ENCODE data around the gene AAK1. TPM values are rescaled to one million over a fixed set of nuclear protein-coding genes. Genes with fewer than 3 reads are reported as not detected.
"Not testable (repeated sequence)": the region's sequence is repeated elsewhere in the genome, so short reads cannot be mapped to it uniquely, and the experiment has no call there.

AAK1 gene
- total RNA-seq, 1 experiment from 2014 or later = 6.8 TPM

DNA sequence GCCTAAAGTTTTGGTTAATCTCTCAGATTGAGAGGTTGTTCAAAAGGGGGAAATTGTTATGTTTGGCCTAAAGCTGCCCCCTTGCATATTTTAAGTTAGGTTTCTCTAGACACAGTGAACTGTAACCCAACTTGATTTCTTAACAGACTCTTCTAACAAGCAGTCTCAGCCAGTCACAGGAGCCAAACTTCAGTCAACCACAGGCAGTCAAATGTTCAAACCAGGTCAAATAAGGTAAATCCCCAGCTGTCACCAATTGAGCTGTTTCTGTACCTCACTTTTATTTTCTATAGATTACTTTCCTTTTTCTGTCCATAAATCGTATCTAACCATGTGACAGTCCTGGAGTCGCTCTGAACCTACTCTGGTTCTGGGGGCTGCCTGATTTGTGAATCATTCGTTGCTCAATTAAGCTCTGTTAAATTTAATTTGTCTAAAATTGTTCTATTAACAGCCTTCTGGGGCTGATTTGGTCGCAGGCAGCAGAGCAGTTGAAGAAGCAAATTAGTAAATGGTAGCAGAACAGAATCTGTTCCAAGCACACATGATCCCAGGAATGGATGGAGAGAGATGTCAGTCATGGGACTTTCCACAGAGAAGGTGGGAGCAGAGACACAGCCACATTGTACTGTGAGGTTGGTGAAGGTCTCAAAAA is 189.9 kb downstream of the AAK1 start:
- no peaks in the 10 kb centered on the region for H3K9me2 ChIP-seq (replicated peaks; ENCODE audit: insufficient read depth, low read length)
- no peak overlapping the region for H3K4me3 ChIP-seq (ENCODE audit: low read length)
- no peaks in the 10 kb centered on the region for H3K36me3 ChIP-seq (ENCODE audit: insufficient read depth, low read length)
- no peak for DNase-seq
- H3K79me2 ChIP-seq (ENCODE audit: low read length) = no peaks in the 10 kb centered on the region
- H3K27ac ChIP-seq (ENCODE audit: low read length) = no peak overlapping the region
- no peak overlapping the region for H2AFZ ChIP-seq (ENCODE audit: low read length)
- no peak overlapping the region for H3K4me2 ChIP-seq (ENCODE audit: low read depth, low read length, poor library complexity, severe bottlenecking)
- H3K27me3 ChIP-seq (ENCODE audit: low read length) = no peaks in the 10 kb centered on the region
- H3K9me3 ChIP-seq (ENCODE audit: low read length) = no peaks in the 10 kb centered on the region
- H4K20me1 ChIP-seq (ENCODE audit: insufficient read depth, low read depth, low read length) = no peaks in the 10 kb centered on the region
- no peaks in the 10 kb centered on the region; the same call in 1 of the 2 replicates for H3K4me1 ChIP-seq (ENCODE audit: low read length)
- H3K9ac ChIP-seq (ENCODE audit: low read length) = no peak overlapping the region

DNA sequence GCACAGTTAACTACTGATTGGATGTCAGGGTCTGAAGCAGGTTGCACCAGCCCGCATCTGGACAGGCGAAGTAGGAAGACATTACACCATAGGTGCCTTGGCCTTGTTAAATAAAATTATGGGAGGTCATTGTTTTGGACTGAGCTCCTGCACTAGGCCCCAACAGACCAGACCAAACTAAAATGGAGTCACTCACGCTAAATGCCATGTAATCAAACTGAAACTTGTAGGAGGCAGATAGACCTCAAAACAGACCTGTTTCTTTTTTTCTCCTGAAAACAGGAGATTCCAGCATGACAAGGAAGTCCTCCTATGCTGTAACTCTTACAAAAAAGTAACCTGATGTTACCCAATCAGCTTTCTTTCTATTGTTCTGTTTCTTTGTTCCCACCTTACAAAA is 190.9 kb downstream of the AAK1 start:
- no peak for DNase-seq
- H3K79me2 ChIP-seq (ENCODE audit: low read length) = no peaks in the 10 kb centered on the region
- H3K9me2 ChIP-seq (replicated peaks; ENCODE audit: insufficient read depth, low read length) = no peaks in the 10 kb centered on the region
- no peak overlapping the region for H3K4me3 ChIP-seq (ENCODE audit: low read length)
- H4K20me1 ChIP-seq (ENCODE audit: insufficient read depth, low read depth, low read length) = no peaks in the 10 kb centered on the region
- no peak overlapping the region for H2AFZ ChIP-seq (ENCODE audit: low read length)
- H3K4me1 ChIP-seq (ENCODE audit: low read length) = no peaks in the 10 kb centered on the region; the same call in 1 of the 2 replicates
- no peak overlapping the region for H3K27ac ChIP-seq (ENCODE audit: low read length)
- H3K36me3 ChIP-seq (ENCODE audit: insufficient read depth, low read length) = no peaks in the 10 kb centered on the region
- no peak overlapping the region for H3K4me2 ChIP-seq (ENCODE audit: low read depth, low read length, poor library complexity, severe bottlenecking)
- no peaks in the 10 kb centered on the region for H3K9me3 ChIP-seq (ENCODE audit: low read length)
- H3K27me3 ChIP-seq (ENCODE audit: low read length) = no peaks in the 10 kb centered on the region
- H3K9ac ChIP-seq (ENCODE audit: low read length) = no peak overlapping the region

DNA sequence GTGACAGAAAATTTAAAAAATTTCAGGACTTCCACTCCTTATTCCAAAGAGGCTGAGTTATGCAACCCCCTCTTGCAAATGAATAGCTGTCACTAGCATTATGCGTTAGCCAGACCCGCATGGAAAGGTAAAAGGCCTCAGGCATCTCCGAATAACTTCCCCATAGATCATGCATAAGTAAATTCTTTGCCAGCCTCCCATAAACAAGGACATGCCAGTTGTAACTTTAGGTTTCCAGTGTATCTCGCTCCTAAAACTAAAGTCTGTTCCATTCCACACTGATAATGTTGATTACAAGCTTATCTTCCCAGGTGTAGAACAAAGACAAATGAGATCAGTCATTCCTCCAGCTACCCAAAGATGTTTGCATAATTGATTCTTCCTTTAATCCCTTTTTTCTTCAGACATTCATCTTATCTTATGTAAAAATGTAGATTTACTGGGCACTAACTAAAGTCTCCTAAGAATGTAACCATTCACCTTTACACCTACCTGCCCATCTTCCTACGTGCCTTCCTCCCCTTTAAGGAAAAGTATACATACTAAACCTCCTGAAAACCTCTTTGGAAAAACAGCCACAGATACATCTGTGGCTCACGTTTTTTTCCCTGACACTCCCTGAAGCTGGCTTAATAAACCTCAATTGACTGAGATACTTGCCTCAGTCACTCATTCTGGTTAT is 192.7 kb downstream of the AAK1 start:
- Histone ChIP-seq H3K4me1 (ENCODE audit: low read length) (no peaks in the 10 kb centered on the region; the same call in 1 of the 2 replicates), H3K27ac (ENCODE audit: low read length) (no peak overlapping the region), H3K9ac (ENCODE audit: low read length) (no peak overlapping the region), H3K36me3 (ENCODE audit: insufficient read depth, low read length) (no peaks in the 10 kb centered on the region), H4K20me1 (ENCODE audit: insufficient read depth, low read depth, low read length) (no peaks in the 10 kb centered on the region), H3K27me3 (ENCODE audit: low read length) (no peaks in the 10 kb centered on the region), H3K9me3 (ENCODE audit: low read length) (no peaks in the 10 kb centered on the region), H3K79me2 (ENCODE audit: low read length) (no peaks in the 10 kb centered on the region), H3K4me3 (ENCODE audit: low read length) (no peak overlapping the region), H2AFZ (ENCODE audit: low read length) (no peak overlapping the region), H3K9me2 (replicated peaks; ENCODE audit: insufficient read depth, low read length) (no peaks in the 10 kb centered on the region), H3K4me2 (ENCODE audit: low read depth, low read length, poor library complexity, severe bottlenecking) (no peak overlapping the region)
- DNase-seq = no peak

DNA sequence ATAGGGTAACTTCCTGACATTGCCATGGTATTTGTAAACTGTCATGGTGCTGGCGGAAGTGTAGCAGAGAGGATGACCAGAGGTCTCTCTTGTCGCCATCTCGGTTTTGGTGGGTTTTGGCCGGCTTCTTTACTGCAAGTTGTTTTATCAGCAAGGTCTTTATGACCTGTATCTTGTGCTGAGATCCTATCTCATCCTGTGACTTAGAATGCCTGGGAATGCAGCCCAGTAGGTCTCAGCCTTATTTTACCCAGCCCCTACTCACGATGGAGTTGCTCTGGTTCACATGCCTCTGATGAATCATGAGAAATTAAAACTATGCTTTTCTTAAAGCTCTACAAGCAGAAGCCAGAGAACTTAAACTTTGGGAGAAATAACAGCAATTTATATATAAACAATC is 193.6 kb downstream of the AAK1 start:
- Histone ChIP-seq H2AFZ (ENCODE audit: low read length) (no peak overlapping the region), H3K4me2 (ENCODE audit: low read depth, low read length, poor library complexity, severe bottlenecking) (no peak overlapping the region), H3K27me3 (ENCODE audit: low read length) (no peaks in the 10 kb centered on the region), H3K36me3 (ENCODE audit: insufficient read depth, low read length) (no peaks in the 10 kb centered on the region), H3K9me3 (ENCODE audit: low read length) (no peaks in the 10 kb centered on the region), H3K4me1 (ENCODE audit: low read length) (no peaks in the 10 kb centered on the region; the same call in 1 of the 2 replicates), H3K79me2 (ENCODE audit: low read length) (no peaks in the 10 kb centered on the region), H3K27ac (ENCODE audit: low read length) (no peak overlapping the region), H3K9ac (ENCODE audit: low read length) (no peak overlapping the region), H4K20me1 (ENCODE audit: insufficient read depth, low read depth, low read length) (no peaks in the 10 kb centered on the region), H3K4me3 (ENCODE audit: low read length) (no peak overlapping the region), H3K9me2 (replicated peaks; ENCODE audit: insufficient read depth, low read length) (no peaks in the 10 kb centered on the region)
- no peak for DNase-seq

DNA sequence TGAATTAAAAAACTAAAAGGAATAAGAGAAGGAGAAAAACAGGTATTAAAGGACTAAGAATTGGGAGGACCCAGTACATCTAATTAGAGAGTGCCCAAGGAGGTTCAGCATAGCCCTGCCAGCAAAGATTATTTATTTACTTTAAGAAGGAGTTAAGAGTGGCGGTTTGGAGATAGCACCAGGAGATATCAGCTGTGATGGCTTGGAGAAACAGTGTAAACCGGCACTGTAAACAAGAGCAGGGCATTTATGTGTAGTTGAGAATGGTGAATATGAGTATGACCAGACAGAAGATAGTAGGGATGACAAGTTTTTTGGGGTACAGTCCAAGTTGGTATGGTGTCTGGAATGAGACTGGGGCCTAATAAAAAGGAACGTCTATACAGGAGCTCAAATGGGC is 199.9 kb downstream of the AAK1 start:
- H3K9ac ChIP-seq (ENCODE audit: low read length); H3K79me2 ChIP-seq (ENCODE audit: low read length); H3K4me1 ChIP-seq (ENCODE audit: low read length); H3K27ac ChIP-seq (ENCODE audit: low read length); H3K9me2 ChIP-seq (replicated peaks; ENCODE audit: insufficient read depth, low read length); H3K4me2 ChIP-seq (ENCODE audit: low read depth, low read length, poor library complexity, severe bottlenecking); H3K36me3 ChIP-seq (ENCODE audit: insufficient read depth, low read length); DNase-seq; H4K20me1 ChIP-seq (ENCODE audit: insufficient read depth, low read depth, low read length); H2AFZ ChIP-seq (ENCODE audit: low read length); H3K9me3 ChIP-seq (ENCODE audit: low read length); H3K4me3 ChIP-seq (ENCODE audit: low read length); H3K27me3 ChIP-seq (ENCODE audit: low read length): not testable (repeated sequence)

DNA sequence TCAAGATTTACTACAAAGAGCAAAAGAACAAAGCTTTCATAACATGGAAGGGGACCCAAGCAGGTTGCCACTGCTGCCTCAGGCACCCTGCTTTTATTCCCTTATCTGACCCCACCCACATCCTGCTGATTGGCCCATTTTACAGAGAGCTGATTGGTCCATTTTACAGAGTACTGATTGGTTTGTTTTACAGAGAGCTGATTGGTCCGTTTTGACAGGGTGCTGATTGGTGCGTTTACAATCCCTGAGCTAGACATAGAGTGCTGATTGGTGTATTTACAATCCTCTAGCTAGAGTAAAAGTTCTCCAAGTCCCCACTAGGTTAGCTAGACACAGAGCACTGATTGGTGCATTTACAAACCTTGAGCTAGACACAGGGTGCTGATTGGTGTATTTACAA is 204.0 kb downstream of the AAK1 start:
- peaks cover 25% of the 10 kb centered on the region for H3K4me1 ChIP-seq (ENCODE audit: low read length)
- not testable (repeated sequence) for H3K9ac ChIP-seq (ENCODE audit: low read length); H3K4me3 ChIP-seq (ENCODE audit: low read length); H3K27ac ChIP-seq (ENCODE audit: low read length); H3K27me3 ChIP-seq (ENCODE audit: low read length); H3K9me2 ChIP-seq (replicated peaks; ENCODE audit: insufficient read depth, low read length); H2AFZ ChIP-seq (ENCODE audit: low read length); H3K4me2 ChIP-seq (ENCODE audit: low read depth, low read length, poor library complexity, severe bottlenecking); H4K20me1 ChIP-seq (ENCODE audit: insufficient read depth, low read depth, low read length); H3K36me3 ChIP-seq (ENCODE audit: insufficient read depth, low read length); H3K9me3 ChIP-seq (ENCODE audit: low read length)
- H3K79me2 ChIP-seq (ENCODE audit: low read length) = peaks cover 27% of the 10 kb centered on the region
- peak; percentile 51 for DNase-seq

DNA sequence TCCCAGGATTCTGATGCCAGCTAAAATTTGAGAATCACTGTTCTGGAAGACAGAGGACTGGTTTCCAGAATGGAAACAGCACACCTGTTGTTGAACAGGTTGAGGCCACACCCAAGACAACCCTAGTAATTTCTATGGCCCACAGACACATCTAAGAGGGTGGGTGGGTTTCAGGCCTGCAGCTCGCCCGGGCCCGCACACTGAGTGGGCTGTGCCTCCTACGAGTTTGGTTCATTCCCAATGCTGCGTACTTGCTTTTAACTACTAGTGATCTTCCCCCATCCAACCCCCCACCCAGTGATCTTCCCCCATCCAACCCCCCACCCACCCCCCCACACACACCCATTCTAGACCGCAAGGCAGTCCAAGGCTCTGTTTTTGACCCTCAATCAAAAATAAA is 205.0 kb downstream of the AAK1 start:
- H3K4me2 ChIP-seq (ENCODE audit: low read depth, low read length, poor library complexity, severe bottlenecking) = no peak overlapping the region
- no peak overlapping the region for H3K9ac ChIP-seq (ENCODE audit: low read length)
- no peaks in the 10 kb centered on the region; the same call in 1 of the 2 replicates for H3K9me3 ChIP-seq (ENCODE audit: low read length)

DNA sequence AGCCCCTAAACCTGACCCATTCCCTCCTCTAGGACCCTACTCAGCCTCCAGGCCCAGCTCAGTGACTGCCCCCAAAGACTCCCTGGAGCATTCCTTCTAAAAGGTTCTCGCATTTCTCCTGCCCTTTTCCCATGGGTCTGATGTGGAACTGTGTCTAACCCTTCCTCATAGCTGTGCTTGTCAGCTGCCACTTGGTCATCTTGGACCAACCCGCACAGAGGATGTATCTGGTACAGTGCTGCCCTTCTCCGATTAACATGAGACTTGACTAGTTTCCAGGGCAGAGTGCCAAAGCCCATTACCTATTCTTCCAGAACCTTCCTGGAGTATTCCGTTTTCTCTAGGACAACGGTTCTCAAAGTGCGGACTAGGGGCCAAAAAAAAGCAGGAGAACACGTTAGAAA is 205.8 kb downstream of the AAK1 start:
- Histone ChIP-seq H3K79me2 (ENCODE audit: low read length) (peaks cover 34% of the 10 kb centered on the region), H3K4me3 (ENCODE audit: low read length) (peak overlapping the region; percentile 80), H3K4me1 (ENCODE audit: low read length) (peaks cover 28% of the 10 kb centered on the region), H3K9ac (ENCODE audit: low read length) (peak overlapping the region; percentile 76), H2AFZ (ENCODE audit: low read length) (peak overlapping the region; percentile 98), H3K27me3 (ENCODE audit: low read length) (no peaks in the 10 kb centered on the region), H3K9me2 (replicated peaks; ENCODE audit: insufficient read depth, low read length) (no peaks in the 10 kb centered on the region), H3K9me3 (ENCODE audit: low read length) (no peaks in the 10 kb centered on the region; the same call in 1 of the 2 replicates), H3K36me3 (ENCODE audit: insufficient read depth, low read length) (no peaks in the 10 kb centered on the region), H3K27ac (ENCODE audit: low read length) (peak overlapping the region; percentile 50), H3K4me2 (ENCODE audit: low read depth, low read length, poor library complexity, severe bottlenecking) (peak overlapping the region; percentile 83), H4K20me1 (ENCODE audit: insufficient read depth, low read depth, low read length) (no peaks in the 10 kb centered on the region)
- DNase-seq = no peak

More for the DNA sequence above, 205.0 kb downstream of the AAK1 start:
- no peak for DNase-seq
- no peaks in the 10 kb centered on the region for H3K36me3 ChIP-seq (ENCODE audit: insufficient read depth, low read length)
- H2AFZ ChIP-seq (ENCODE audit: low read length) = no peak overlapping the region
- peaks cover 34% of the 10 kb centered on the region for H3K79me2 ChIP-seq (ENCODE audit: low read length)
- no peaks in the 10 kb centered on the region for H3K9me2 ChIP-seq (replicated peaks; ENCODE audit: insufficient read depth, low read length)
- H3K27me3 ChIP-seq (ENCODE audit: low read length) = no peaks in the 10 kb centered on the region
- H3K4me1 ChIP-seq (ENCODE audit: low read length) = peaks cover 28% of the 10 kb centered on the region
- no peak overlapping the region for H3K27ac ChIP-seq (ENCODE audit: low read length)
- H4K20me1 ChIP-seq (ENCODE audit: insufficient read depth, low read depth, low read length) = no peaks in the 10 kb centered on the region
- no peak overlapping the region for H3K4me3 ChIP-seq (ENCODE audit: low read length)

All from Karpas-422 (cell line).